GM18909 (cell line): ENCODE data around the gene PIK3C3.
"Not testable (repeated sequence)": the region's sequence is repeated elsewhere in the genome, so short reads cannot be mapped to it uniquely, and the experiment has no call there.

Experiments
- ATAC-seq: cut with Tn5 transposase; IDR thresholded peaks from one replicate; pipeline ENCODE4 v1.9.1; 2021; ENCODE audit warnings: mild to moderate bottlenecking; ENCODE audit not compliant: unreplicated experiment, poor library complexity

The PIK3C3 gene

DNA sequence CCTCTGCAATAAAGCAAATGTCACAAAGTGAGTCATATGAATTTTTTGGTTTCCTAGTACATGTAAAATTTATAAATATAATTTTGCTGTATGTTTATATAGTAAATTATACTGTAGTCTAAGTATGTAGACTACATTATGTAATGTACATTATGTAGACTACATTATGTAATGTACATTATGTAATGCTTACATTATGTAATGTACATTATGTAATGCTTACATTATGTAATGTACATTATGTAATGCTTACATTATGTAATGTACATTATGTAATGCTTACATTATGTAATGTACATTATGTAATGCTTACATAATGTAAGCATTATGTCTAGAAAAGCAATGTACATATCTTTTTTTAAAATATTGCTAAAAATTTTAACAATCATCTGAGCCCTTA is 54.4 kb downstream of the PIK3C3 start:
- not testable (repeated sequence) for ATAC-seq

DNA sequence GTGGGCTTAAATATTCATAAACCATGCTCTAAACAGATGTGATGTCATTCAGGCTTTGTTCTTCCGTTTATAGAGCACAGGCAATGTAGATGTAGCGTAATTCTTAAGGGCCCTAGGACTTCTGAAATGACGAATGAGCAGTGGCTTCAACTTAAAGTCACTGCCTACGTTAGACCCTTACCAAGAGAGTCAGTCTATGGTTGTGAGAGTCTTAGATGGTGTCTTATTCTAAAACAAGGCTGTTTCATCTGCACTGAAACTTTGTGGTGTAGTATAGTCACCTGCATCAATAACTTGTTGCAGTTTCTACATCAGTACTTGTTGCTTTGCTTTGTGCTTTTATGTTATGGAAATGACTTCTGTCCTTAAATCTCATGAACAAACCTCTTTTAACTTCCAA is 56.0 kb downstream of the PIK3C3 start:
- ATAC-seq: peak; percentile 99

DNA sequence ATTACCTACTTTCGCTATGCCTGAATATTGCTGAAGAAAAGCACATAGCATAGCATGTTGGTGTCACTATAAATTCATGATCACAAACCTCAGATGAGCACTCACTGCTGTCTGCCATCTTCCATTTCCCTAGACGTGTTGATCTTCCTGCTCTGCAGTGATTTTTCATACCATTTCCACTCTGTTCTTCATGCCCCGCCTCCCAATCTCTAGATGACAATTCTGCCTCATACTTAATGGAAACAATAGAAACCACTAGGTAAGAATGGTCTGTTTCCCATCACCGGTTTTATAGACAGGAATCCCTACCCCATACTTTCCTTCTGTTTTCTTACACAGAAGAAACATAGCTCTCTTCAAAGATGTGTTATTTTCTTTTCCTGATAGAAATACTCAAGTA is 63.8 kb downstream of the PIK3C3 start:
- no peak for ATAC-seq

DNA sequence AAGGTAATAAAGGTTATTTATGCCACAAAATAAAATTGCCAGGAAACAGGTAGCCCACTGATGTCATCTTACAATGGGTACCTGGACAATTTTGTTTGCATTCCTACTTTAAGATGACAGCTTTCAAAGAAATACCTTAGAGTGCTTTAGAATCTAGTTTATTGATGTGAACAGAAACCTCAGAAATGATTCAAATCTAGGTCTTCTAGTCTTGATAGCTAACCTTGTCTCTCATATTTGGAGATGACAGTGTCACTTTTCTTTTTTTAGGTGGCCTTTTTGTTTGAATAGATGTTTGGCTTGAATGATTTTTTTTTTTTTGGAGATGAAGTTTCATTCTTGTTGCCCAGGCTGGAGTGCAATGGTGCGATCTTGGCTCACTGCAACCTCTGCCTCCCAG is 69.1 kb downstream of the PIK3C3 start:
- ATAC-seq: no peak

DNA sequence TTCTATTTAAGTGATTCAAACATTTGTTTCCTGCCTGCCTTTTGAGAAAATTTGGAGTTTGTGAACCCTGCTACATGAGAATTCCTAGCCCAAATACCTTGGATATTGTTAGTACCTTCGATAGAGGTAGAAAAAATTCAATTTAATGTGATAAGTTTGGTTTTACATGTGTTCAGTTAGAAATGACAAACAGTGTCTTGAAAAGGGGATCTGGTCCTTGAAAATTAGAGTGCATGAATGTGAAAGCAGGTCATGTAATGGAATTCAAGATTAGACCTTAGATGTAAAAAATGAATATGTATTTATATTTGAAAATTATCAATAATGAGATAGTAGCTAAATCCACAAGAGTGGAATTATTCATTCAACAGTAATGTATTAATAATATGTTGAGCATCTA is 70.5 kb downstream of the PIK3C3 start:
- ATAC-seq: peak; percentile 22

DNA sequence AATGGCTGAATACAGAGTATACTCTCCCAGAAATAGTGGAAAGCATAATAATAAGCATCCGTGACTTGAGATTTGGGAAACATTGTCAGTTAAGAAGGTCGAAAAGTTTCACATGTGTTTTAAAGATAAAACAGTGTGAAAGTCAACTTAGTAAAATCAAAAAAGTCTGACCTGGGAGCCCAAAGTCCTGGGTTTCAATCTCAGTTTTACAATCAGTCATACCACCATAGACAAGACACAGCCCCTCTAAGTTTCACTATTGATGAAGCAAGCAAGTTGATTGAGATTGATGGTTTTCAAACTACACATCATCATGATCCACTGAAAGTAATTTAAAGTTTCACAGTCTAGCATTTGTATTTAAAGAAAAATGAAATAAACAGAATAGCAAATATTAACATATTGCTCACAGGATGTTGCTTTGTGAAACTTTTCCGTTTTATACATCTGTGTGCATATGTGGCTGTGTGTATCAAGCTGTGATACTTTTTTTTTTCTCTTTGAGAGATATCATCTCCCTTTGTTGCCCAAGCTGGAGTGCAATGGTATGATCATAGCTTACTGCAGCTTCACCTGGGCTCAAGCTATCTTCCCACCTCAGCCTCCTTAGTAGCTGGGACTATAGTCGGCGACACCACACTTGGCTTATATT is 71.1 kb downstream of the PIK3C3 start:
- ATAC-seq: peak; percentile 95

DNA sequence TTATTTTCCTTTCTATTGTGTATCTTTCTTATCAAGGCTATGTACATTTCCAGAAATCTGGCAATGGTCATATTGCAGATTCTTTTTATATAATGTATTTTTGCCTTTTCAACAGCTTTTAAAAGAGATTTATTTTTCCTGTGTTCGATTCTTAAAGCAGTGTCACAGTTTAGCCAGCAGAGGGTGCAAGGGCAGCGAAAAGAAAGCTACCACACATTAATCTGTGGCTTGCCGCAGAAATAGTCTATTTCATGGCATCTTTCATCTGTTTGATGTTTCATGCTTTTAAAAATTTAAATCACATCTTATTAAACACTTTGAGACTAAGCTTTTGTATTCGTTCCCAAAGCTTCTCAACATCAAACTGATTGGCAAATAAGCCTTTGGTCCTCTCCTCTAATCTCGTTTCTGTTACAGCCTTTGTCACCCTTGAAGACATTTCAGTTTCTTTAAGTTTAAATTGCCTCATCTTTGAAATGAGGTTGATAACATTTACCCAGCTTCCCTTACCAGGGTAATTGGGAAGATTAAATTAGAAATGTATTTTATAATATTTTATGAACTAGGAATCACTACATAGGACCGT is 73.3 kb downstream of the PIK3C3 start:
- no peak for ATAC-seq

DNA sequence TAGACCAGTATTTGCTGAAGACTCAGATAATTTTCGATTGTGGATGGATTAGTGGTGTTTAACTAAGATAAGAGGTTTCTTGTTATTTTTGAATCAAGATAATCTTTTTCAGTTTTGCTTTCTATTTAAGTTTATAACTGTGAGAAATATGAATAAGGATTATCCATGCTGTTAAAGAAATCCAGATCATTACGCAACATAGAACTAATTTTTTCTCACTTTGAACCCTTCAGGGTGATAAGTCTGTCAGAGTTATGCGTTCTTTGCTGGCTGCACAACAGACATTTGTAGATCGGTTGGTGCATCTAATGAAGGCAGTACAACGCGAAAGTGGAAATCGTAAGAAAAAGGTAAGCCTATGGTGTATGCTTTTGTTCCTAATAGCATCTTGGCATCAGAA is 74.1 kb downstream of the PIK3C3 start:
- ATAC-seq: no peak

DNA sequence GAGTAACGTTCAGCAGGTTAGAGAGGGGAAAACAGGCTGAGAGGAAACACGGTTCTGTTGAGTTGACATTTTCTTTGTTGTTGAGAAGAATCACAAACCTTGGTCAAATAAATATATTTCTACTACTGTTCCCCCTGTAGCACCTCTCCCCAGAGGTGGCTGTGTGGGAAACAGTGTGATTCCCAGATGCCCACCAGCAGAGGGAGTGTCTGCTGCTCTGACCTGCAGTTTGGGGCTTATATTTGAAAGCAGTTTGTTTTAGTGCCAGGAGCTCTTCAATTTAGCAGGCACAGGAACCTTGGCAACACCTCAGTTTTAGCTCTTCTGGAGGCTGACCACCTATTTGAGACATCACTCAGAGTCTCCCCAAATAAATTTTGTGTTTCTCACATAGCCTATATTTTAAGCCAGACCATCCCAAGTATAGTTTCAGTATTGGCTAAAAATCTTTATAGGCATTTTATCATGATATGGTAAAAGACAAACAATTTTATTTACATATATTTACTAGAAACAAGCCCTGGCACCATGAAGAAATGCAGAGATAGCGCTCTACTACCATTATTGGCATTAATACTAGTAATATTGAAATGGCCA is 75.7 kb downstream of the PIK3C3 start:
- ATAC-seq: no peak

DNA sequence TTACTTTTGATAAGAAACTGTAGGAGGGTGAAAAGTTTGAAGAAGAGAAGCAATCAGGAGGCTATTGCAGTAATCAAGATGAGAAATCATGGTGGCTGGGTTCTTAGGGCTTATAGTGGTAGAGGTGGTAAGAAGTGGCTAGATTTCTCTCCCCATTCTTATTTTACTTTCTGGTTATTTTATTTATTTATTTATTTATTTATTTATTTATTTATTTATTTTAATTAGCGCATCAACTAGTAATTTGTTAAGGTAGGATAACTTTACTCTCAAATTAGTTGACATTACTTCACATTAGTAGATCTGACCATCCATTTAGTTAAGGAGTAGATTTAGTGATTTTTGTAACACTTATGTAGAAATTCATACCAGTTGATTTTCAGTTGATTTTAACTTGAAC is 77.4 kb downstream of the PIK3C3 start:
- ATAC-seq: no peak

DNA sequence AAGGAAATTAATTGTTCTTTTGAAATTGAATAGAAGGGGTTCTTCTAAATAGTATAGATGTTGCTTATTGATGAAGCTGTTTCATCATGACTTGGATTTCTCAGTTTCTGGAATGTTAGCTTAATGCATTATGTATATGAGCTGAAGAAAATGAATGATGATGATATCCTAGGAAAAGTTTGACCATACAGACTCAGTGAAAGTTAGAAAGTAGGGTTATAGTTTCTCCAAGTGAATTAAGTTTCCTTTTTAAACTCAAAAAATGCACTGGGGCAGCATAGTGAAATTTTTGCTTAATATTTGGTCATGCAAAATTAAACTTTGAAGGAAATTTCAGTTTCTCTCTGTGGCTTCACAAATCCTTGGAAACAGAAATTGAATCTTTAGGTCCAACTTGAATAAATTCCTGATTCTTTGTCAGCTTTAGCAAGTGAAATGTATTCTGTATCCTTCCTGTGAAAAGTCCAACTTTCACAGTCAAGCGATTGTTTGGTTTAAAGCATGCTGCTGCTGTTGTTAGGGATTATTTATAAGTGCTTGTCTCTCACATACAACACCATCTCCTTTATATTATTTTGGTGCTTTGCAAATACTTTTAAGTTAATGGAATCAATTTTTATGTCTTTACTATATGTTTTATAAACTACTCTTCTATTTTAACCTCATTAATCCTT is 78.2 kb downstream of the PIK3C3 start:
- ATAC-seq: no peak

DNA sequence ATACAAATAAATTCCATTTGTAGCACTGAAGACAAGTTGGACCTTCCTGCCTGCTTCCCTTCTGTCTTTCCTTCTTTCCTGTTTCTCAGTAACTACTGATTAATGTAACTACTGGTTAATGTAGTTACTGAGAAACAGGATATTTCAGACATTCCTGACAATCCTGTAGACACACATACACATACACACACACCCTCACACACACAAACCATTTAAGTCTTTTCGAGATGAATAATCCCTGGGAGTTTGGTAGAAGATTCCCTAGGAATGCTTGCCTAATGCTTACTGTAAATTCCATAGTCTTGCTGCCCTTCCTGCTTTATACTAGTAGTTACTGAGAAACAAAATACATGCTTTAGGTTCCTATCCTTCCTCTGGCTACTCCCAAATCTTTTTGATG is 83.9 kb downstream of the PIK3C3 start:
- no peak for ATAC-seq

DNA sequence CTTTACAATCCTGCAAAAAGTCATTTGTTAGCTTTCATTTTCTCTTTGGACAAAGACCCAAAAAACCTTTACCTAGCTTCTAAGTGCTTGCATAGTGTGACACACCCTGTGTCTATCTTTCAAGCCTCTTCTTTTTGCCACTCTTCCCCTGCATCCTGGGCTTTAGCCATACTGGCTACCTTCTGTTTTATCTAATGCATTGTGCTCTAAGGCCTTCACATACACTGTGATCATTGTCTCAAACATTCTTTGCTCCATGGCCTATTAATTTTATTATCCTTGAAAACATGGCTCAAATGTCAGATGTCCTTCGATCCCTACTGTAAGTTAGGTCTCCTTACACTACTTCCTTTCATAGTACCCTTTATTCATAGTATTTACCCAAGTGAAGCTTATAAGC is 84.4 kb downstream of the PIK3C3 start:
- ATAC-seq: no peak

DNA sequence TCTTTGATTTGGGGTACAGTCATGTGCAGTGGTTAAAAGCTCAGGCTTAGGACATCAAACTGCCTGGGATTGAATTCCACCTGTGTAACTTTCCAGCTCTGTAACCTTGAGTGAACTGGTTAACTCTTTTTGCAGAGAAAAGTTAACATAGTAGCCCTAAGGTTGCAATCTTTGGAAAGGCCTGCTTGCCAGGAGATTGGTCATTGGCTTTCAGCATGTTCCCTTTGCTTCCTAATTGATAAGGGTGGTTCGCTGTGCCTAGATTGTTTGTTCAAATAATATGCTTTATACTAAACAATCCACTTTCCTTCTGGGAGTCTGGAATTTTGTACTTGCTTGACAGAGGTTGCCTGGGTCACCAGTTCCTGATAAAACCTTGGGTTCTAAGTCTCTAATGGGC is 86.8 kb downstream of the PIK3C3 start:
- ATAC-seq: no peak

DNA sequence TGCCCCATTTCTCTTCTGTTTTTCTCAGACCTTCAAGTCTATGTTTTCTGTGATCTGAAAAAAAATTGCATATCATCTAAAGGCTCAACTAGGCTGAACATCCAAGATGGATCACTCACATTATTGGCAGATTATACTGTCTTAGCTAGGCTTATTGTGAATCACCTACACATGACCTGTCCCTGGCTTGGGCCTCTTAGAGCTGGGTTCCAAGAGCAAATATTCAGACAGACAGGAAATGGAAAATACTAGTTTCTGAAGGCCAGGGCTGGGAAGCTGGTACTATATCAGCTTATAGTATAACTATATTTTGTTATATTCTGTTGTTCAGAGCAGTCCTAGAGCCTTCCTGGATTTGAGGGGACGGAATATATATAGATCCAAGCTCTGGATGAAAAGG is 90.3 kb downstream of the PIK3C3 start:
- ATAC-seq: no peak

DNA sequence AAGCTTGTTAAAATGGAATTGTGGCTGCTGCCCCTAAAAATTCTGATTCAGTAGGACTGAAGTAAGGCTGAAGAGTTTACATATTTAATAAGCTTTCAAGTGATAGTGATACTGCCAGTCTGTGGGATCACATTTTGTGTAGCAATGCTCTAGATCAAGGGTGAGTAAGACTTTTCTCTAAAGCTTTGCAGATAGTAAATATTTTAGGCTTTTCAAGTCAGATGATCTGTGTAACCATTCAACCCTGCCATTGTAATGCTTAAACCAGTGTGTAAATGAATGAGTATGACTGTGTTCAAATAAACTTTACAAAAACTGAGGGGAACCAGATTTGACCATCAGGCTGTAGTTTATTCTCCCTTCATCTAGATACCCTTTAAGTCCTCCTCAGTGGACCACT is 92.7 kb downstream of the PIK3C3 start:
- ATAC-seq: no peak

DNA sequence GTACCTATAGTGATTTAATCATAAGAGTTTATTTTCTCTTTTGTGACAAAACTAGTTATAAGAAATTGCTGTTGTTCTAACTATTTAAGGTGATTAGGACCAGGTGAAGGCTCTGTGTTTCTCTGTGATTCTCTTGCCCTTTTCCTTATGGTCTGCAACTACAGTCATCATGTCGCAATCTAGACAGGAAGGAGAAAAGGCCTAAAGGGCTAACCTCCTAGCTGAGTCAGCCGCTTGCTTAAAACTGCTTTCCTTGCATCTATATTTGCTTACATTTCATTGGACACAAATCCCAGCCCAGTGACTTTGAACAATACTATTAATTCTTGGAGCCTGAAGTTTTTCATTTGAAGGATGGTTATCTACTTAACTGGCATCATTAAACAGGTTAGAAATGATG is 93.1 kb downstream of the PIK3C3 start:
- ATAC-seq: no peak

DNA sequence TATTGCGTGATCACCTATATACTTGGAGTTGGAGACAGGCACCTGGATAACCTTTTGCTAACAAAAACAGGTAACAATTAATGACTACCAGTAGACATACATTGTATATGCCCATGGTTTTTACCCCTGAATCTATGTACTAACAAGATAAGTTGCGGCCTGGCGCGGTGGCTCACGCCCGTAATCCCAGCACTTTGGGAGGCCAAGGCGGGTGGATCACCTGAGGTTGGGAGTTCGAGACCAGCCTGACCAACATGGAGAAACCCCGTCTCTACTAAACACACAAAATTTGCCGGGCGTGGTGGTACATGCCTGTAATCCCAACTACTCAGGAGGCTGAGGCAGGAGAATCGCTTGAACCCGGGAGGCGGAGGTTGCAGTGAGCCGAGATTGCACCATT is 94.5 kb downstream of the PIK3C3 start:
- ATAC-seq: not testable (repeated sequence)

DNA sequence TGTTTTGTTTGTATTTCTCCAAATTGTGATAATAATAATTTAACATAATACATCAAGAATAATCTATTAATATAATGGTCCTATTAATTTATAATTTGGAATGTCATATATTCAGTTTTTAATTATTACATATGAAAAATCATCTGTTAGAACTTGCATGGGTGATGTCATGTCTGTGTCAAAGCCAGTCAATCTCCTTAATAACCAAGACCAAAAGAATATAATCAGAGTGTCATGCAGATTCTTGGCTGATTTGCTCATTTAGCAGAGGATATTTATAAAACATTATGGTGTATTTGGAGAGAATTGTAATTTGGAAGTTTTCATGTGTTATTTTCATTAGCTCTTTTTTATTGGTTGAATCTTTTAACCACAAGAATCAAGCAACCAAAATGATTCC is 96.4 kb downstream of the PIK3C3 start:
- no peak for ATAC-seq

DNA sequence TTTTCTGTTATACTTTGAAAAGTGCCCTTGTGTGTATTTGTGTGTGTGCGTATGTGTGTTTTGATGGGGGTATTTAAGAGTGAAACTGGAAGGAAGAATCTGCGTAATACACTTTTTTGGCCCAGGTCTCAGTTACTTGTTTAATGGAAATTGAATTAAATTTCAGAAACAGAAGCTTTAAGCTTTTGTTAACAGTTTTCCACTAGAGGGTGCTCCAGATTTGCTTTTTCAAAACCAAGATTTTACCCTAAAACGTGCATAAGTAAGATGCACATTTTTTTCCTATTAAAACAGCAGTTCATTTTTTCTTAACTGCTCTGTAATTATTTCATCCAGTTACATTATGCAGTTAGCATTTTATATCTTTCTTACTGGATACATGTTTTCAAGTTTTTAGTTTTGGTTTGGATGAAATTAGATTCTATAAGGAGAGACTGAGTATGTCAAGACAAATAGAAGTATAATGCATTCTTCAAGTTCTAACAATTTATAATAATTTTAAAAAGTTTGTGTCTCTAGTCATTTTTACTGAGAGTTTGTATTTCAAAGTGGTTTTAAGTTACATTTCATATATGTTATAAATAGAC is 97.2 kb downstream of the PIK3C3 start:
- ATAC-seq: no peak

DNA sequence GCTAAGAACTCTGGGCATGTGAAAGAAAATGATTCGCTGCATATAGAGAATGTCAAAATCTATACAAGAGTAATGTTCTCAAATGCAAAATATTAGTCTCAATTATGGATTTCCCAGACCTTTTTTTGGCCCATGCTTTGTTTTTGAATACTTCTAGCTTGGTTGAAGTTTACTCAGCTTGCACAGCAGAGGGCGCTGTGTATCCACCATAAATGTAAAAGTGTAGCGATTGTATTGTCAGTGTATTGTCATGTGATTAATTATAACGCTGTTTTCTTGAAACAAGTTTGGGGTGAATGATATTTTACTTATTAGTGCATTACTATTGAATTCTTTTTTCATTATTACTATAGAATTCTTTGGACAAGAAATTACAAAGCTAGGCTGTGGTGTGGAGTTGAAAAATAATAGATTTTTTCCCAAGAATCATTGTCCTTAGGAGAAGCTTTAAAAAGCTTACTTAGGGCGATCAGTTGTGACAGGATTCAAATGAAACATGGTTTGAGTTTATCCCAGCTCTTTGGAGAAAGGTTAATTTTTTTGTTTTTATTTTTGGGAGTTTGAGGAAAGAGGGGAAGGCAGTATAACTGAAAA is 98.3 kb downstream of the PIK3C3 start:
- peak; percentile 93 for ATAC-seq
